HG02678 (cell line): Measurements from ENCODE around the gene TUBA4A.
"Not testable (repeated sequence)": the region's sequence is repeated elsewhere in the genome, so short reads cannot be mapped to it uniquely, and the experiment has no call there.

Source experiments
- ATAC-seq: cut with Tn5 transposase; IDR thresholded peaks from one replicate; pipeline ENCODE4 v1.9.1; 2021; ENCODE audit warnings: mild to moderate bottlenecking, moderate library complexity; ENCODE audit not compliant: unreplicated experiment

Gene TUBA4A

DNA sequence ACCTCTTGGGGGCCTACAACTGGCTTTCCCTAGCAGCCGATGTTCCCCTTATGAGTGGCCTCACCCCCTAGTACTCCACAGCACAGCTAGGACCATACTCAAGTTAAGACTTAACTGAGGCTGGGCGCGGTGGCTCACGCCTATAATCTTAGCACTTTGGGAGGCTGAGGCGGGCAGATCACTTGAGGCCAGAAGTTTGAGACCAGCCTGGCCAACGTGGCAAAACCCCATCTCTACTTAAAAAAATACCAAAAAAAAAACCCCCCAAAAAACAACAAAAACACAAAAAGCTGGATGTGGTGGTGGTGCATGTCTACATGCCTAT, 33.4 kb upstream of the TUBA4A start:
- not testable (repeated sequence) for ATAC-seq

DNA sequence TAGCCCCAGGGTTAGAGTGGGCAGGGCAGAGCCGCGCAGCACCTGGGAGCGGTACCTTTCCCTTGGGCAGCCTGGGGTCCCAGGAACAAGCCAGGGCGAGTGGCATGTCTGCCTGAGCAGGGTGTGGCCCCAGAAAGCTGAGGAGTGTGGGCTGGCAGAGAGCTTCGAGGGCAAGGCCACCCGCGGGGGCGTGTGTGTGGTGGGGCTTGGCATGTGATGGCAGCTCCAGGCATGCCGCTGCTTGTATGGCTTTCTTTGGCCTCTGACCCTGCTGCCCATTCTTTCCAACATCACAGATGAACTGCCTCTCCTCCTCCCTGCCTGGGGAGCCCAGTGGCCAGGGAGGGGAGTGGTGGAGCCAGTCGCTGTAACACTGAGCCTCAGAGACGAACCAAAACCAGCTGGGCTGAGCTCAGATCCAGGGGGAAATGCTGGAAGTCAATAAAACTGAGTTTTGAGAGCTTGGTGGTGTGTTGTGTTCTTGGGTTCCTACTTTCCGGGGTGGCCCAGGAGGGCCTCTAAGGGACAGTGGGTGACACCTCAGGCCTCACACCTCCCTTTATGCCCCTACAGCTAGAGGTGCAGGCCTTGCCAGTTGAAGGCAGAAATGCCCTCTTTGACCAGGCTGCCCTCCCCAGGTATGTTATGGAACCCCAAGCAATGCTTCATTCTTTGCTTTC, 32.9 kb upstream of the TUBA4A start:
- ATAC-seq = no peak

DNA sequence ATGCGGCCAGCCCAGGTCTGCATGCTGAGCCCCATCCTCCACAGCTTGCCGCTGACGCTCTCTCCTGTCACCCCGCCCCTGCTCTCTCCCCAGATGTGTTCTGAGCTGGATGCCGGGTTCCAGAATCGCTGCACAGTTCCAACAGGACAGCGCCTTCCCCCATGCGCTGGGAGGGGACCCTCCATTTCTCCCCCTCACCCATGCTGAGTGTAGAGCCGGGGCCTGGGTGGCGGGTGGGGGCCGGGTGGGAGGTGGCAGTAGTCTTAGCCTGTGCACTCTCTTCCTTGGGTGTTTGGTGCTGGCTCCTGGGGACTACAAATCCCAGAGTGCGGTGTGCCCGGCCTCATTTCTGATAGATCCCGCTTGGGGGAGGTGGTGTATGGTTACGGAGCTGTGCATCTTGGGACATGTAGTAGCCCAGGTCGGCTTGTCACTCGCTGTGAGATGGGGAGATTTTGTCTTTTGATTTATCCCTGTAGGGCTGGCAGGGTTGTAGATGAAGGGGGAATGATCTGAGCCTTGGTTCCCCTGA, 32.2 kb upstream of the TUBA4A start:
- no peak for ATAC-seq

DNA sequence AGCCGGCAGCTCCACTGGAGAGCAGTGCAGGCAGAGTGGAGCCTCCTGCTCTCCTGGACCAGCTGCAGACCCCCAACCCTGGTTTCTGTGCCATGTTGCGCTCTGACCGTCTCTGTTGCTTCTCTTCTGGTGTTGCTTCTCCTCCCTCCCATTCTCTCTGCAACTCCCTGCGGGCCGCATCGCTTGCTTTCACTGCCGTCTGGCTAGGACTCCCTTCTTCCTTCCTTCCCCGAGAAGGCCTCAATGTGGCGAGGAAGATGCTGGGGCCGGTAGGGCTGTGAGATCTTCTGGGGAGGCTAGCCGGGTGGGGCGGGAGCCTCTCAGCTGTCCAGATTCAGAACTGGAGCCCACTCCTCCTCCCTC, 31.6 kb upstream of the TUBA4A start:
- no peak for ATAC-seq

DNA sequence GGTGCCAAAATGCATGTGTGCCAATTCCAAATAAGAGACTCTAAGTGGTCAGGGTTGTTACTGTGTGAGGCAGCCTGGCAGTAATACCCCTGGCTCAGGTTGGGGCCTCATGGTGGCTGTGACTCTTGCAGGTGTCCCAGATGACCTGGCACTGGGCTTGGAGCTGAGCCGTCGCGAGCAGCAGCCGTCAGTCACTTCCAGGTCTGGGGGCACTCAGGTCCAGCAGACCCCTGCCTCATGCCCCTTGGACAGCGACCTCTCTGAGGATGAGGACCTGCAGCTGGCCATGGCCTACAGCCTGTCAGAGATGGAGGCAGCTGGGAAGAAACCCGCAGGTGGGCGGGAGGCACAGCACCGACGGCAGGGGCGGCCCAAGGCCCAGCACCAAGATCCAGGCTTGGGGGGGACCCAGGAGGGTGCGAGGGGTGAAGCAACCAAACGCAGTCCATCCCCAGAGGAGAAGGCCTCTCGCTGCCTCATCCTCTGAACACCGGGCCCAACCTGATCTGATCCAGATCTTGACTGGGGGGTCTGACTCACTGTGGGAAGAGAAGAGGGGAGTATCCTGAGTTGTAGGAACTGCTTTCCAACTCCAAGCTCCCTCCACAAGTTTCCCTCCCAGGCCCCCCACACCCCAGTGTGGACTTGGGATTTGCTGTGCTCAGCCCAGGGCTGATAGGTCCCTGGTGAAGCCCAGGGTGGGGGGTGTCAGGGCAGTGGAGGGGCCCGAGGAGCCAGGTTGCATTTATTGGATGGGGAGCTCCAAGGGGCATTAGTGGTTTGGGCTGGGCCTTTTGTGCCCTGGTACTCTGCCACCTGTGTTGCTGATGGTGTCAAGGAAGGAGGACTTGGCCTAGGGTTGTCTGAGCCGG, 31.0 kb upstream of the TUBA4A start:
- no peak for ATAC-seq

DNA sequence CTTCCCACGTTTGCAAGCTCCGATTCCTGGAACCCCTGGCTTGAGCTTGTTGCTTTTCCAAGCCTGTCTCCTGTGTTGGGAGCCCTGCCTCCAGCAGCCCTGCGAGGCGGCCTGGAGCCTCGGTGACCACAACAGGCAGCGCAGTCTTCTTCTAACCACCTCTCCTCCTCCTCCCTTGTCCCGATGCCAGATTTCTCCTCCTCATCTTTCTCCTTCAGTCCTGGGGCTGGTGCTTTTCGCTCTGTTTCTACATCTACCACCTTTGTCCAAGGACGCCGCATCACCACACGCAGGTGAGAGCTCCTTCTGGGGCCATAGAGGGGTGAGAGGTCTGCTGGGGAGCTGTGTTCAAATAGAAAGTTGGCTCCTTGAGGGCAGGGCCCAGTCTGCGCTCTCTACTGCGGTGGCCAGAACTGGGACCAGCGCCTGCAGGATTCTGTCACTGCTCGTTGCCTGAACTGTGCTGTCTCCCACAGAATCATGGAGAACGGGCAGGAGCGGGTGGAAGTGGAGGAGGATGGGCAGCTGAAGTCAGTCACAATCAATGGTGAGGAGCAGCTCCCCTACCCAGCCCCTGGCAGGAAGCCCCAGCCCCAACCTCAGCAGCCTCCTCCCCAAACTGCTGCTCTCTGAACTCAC, 29.3 kb upstream of the TUBA4A start:
- no peak for ATAC-seq

DNA sequence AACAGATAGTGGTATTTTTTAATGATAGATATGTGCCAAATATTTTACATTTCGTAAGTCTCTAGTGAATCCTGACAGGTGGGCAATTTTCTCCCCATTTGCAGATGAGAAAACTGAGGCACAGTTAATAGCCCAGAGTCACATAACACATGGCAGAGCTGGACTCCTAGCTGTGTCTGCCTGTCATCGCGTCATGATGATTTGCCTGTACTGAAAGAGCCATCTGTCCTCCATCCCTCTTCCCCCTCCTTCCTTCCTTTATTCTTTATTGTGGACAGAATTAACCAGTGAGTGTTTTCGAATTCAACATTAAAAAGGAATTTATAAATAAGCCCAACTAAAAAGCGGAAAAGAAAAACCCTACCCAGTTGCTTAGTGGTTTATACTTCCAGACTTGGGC, 28.7 kb upstream of the TUBA4A start:
- ATAC-seq = no peak

DNA sequence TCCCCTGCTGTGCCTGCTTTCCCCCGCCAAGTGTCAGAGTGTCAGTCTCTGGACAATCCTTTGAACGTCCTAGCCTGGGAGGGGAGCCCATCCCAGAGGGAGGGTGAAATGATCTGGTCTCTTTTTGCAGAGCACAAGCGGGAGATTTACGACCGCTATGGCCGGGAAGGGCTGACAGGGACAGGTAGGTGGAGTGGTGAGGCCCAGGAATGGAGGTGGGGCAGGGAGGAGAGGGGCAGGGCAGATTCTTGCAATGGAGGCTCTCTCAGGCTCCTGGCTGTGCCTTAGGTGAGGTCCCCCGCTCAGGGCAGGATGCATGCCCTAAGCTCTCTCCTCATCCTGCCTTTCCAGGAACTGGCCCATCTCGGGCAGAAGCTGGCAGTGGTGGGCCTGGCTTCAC, 27.9 kb upstream of the TUBA4A start:
- no peak for ATAC-seq

DNA sequence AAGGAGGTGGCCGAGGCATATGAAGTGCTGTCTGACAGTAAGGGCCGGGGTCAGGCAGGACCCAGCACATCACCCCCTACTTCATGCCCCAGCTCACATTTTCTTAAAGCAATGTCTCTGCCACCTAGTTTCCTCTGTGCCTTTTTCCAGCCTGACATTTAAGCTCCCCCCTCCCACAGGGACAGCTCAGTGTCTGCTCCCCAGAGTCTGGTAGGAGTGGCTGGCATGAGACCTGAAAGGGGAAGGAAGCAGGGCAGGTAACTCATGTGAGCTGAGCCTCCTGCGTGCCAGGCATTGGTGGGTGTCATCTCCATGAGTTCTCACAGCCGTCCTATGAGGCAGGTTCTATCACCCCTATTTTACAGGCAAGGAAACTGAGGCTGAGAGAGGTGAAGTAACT, 26.9 kb upstream of the TUBA4A start:
- no peak for ATAC-seq

DNA sequence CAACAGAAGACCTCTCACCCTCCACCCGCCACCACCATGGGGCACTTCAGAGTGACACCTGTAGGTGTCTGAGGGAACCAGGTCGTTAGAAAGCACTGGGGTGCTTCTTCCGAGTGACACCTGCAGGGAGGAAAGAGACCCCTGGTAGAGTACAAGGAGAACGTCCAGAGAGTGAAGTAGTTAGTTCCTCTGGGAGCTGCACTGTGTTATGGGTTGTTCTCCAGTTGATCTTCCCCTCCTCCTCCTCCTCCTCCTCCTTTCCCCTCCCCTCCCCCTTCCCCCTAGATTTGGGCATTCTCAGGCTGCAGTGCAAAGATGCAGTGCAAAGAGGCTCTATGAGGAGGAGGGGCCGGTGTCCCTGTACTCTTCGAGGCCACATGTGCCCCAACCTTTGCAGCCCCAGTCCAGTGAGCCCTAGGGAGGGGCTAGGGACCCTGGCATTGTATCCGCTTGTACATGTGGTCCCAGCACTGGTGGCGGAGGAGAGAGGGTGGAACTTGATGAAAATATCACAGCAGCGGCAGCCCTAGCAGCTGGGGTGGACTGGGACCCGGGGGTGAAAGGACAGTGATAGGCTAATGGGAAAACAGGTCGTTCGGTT, 26.3 kb upstream of the TUBA4A start:
- ATAC-seq = no peak

DNA sequence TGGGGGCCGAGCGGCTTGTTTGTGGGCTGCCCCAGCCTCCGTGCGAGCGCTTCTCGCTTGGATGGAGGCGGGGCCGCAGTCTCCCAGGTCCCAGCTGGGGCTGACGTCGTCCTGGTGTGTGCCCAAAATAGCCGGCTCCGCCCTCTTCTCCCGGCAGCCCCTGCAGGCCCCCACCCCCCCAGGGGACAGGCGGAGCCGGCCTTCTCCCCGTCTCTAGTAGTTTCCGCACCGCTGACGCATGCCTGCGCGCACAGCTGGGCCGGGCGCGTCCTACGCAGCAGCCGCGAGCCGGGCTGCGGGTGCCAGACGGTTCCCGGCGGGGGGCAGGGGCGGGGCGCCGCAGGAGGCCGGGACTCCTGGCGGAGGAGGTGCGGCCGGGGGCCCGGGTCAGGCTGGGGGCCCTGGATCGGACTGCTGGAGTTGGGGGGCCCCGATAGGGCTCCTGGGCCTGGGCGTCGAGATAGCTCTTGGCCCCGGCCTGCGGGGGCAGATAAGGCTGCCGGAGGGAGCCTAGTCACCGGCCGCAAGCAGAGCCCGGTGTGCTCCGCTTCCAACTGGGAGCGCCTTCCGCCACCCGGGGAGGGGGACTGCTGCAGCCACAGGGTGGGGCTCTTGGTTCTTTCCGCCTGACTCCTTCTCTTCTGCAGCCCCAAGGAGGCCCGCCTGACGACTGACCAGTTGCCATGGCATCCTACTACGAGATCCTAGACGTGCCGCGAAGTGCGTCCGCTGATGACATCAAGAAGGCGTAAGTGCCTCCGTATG, 25.6 kb upstream of the TUBA4A start, which contains the start of gene DNAJB2:
TSS of gene DNAJB2 (plus strand) at position 216 of the 765 bp plus-strand sequence. CDS start at position 684, 468 bp downstream.
- ATAC-seq = peak; percentile 84

DNA sequence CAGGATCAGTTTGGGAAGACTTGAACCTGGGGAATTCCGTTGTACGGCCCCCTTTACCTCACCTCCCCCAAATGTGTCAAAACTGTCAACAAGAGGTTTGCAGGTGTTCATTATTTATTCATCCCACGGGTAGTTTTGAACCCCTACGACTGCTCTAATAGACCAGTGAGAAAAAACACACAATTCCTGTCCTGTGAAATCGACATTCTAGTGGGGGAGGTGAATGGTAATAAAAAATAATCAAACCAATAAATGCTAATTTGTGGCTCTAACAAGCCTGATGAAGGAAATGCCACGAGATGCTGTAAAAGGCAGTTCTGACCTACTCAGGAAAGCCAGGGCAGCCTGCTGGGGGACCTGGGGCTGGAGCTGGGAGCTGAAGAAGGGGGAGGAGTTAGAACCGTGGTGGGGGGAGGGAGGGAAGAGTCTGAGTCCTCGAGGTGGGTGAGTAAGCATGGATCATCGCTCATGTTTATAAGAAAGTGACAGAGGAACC, 25.0 kb upstream of the TUBA4A start:
- ATAC-seq = no peak

DNA sequence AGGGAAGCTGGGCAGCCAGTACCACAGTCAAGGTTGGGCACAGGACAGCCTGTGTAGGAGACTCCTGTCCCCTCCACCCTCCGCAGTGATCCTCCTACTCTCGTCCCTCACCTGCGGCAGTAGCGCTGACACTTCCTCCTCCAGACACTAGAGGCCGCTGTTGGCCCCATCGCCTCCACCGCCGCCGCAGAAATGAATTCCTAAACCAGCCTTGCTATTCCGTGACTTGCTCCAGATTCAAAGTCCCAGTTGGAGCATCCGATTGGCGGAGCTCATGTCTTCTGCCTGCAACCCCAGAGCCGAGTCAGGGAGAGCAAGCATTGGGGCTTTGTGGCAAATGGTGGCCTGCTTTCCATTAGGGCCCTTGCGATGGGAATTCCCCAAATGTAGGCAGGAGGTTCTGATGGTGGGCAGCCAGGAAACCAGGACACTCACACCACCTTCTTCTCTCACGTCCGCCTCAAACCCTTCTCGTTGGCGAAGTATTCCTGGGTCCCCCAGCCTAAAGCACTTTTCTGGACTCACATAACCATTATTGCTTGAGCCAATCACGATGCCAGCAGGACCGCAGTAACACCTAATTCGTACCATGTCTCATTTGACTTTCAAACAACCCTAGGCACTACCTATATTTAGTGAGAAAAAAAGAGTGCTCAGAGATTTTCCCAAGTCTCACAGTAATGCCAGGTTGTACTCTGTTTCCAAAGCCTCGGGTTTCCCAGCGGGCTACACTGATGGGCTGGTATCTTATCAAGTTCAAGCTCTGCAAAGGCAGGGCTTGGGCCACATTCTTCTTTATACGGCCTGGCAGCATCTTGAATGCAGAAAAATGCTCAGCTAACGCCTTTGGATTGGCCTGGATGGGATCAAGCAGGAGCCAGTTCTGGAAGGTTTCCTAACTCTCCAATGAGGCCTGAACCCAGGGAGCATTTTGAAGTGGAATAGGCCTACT, 24.3 kb upstream of the TUBA4A start:
- peak; percentile 26 for ATAC-seq

DNA sequence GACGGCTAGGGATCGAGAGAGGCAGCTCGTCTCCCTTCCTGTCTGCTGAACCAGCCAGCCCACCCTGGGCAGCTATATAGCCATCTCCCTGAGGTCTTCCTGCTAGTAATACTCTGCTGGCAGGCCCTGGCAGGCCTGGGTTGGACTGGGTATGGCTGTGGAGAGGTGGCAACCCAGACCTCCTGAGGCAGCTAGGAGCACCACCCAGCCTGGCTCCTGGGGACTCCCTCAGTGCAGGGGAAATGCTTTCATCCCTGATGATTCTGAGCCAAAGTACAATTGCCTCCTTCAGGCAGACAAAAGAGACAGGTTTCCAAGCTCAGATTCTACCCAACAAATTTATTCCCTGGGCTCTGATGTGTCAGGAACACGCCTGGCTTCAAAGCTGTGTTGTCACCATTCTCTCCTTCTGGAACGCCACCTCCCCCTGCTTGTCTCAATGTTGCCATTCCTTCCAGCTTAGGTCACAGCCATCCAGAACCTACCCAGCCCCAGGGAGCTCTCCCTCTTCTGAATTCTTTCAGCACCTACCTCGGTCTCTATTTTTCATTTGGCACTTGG, 20.7 kb upstream of the TUBA4A start:
- no peak for ATAC-seq

DNA sequence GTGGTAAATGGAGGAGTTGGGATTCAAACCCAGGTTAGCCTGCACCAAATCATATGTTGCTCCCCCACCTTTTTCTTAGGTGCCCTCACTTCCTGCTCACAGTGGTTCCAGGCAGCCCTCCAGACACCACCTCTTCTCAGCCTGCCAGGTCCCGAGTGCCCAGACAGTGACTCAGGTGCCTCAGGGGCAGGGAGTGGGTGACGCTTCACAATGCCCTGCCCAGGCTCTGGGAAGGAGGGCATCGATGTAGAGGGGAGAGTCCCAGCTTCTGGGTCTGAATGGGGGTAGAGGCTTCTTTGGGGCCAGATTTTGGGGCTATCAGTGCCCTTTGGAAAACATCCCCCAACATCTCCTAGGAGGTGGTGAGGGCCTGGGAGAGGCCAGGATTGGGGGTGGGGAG, 20.2 kb upstream of the TUBA4A start:
- no peak for ATAC-seq

DNA sequence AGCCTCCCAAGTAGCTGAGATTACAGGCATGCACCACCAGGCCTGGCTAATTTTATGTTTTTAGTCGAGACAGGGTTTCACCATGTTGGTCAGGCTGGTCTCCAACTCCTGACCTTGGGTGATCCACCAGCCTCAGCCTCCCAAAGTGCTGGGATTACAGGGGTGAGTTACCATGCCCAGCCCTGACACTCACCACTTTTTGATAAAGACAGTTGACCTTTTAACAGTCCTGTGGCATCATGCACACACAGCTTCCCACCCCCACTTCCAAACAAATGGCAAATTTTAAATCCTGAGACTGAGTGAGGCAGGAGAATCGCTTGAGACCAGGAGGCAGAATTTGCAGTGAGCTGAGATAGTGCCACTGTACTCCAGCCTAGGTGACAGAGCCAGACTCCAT, 19.3 kb upstream of the TUBA4A start:
- no peak for ATAC-seq

DNA sequence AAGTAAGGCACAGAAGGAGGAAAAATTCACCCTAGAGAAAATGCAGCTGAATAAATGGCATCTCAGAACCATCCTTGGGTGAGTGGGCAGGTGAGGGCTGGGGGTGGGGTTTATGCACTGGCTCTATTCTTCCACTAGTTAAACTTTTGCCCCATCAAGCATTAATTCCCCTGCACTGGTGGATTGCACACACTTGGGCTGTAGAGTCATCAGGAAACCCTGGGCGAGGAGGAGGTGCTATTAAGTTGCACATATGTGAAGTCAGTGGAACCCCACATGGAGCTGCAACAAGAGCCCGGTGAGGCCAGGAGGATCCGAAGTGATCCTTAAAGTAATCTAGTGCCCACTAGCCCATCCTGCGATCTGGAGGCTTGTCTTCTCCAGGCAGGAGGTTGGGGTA, 18.6 kb upstream of the TUBA4A start:
- ATAC-seq = no peak

DNA sequence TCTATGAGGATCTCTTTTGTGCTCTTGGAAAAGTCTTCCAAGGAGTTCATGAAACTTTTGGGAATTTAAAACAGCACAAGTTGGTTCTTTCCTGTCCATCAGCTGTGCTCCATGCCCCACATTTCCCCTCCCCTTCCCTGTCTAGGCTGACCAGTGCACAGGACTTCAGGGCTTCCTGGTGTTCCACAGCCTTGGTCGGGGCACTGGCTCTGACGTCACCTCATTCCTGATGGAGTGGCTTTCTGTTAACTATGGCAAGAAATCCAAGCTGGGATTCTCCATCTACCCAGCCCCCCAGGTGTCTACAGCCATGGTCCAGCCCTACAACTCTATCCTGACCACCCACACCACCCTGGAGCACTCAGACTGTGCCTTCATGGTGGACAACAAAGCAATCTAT, 17.3 kb upstream of the TUBA4A start:
- ATAC-seq = no peak

DNA sequence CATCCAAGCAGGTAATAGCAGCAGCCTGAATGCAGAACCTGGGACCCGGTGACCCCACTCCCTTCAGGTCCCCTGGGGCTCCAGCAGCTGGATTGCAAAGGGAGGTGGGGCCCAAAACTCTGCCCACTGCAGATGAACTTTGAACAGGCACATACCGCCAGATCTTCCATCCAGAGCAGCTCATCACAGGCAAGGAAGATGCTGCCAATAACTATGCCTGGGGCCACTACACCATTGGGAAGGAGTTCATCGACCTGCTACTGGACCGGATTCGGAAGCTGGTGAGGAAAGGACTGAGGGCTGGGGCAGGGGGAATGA, 16.3 kb upstream of the TUBA4A start:
- ATAC-seq = no peak
